ENCODE results near the gene PPP1R9B.

Gene PPP1R9B

GRCh38 chr17:50122945-50123344 lies 27.5 kb downstream of the PPP1R9B start:
- peak; percentile 46 for DNase-seq

DNA sequence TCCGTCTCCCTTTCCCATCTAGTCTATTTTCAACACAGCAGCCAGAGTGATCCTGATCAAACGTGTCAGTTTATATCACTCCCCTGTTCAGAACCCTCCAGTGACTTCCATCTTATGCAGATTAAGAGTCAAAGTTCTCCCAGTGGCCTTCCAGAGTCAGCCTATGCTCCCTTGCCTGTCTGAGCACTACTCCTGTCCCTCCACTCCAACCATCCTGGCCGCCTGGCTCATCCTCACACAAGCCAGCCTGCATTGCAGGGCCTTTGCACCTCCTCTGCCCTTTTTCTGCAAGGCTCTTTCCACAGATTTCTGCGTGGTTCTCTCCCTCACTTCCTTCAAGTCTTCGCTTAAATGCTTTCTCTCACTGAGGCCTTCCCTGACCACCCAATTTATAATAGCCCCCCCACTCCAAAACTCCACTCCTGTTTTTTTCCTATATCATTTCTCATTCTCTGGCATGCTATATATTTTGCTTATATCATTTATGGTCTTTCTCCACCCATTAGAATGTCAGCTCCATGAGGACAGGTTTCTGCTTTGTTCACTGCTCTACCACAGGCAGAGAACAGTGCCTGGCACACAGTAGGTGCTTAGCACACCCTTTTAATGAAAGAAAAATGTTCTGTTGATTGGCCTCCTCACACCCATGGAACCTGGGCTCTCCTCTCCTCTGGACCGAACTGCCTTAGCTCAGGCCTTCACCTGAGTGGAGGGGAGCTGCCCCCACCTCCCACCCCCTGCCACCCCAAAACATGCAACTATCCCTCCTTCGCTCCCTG lies 29.8 kb downstream of the PPP1R9B start:
- DNase-seq: no peak

GRCh38 chr17:50118828-50119218 lies 31.7 kb downstream of the PPP1R9B start:
- DNase-seq: no peak

DNA sequence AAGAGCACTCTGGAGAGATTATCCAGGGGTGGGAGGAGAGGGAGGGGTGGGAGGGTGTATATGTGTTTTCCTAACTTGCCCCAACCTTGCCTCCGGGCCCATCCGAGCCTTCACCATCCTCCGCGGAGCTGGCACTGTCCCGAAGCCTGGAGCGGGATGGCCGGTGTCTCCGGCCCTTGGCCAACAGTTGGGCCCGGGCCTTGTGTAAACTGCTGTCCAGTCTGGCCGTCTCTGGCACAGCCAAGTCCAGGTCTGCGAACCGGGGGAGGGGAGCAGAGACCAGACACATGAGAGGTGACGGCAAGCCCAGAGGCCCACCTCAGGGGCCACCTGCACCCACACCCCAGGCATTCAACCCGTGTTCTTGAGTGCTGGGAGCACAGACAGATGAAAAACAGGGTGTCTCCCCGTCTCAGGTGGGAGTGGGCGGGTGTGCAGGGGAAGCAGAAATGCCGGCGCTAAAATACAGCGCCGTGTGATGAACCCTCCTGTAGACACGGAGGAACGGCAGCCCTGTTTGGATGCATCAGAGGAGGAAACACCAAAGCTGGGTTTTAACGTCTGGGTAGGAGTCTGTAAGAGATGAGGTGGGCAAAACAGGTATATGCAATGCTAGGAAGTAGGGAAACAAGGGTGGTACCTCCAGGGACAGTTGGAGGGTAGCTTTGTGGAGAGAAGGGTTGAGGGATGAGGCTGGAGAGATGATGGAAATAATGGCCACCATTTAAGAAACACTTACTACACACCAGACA lies 32.2 kb downstream of the PPP1R9B start:
- no peak for DNase-seq

GRCh38 chr17:50117202-50118051 lies 33.0 kb downstream of the PPP1R9B start:
- peak; percentile 74 for DNase-seq

DNA sequence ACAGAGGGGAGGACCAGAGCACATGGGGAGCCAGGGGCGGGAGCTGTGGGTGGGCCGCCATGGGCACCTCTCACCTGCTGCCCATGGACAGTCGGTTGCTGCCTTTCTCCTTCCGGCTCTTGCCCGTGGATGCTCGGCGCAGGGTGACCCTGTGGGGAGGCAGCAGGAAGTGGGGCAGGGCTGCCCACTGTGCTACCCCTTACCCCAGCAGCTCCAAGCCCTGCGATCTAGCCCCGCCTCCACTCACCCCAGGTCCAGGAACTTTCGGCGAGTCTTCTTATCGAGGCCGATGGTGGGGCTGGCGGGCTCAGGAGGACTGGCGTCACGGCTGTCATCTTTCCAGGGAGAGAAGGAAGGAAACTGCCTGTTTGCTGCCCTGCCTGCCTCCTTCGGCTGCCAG lies 34.7 kb downstream of the PPP1R9B start:
- no peak for DNase-seq

GRCh38 chr17:50114849-50115357 lies 35.6 kb downstream of the PPP1R9B start:
- peak; percentile 87 for DNase-seq

DNA sequence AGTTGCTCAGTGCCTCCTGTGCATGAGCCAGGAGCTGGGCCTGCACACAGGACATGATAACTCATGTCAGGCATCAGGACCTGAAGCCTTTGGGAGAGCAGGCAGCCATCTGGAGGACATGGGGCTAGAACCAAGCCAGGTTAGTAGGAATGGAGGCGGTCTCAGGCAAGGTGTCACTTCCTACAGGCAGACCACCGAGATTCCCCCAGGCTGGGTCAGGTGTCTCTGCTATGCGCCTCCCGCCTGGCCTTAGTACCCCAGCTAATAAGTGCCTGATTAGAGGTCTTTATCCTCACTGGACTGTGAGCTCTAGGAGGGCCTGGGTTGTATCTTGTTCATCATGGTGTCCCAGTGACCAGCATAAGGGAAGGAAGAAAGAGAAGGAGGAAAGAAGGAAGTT lies 36.1 kb downstream of the PPP1R9B start:
- no peak for DNase-seq

- no peak for DNase-seq
Measured at GRCh38 chr17:50113624-50114320, 36.7 kb downstream of the PPP1R9B start.

DNA sequence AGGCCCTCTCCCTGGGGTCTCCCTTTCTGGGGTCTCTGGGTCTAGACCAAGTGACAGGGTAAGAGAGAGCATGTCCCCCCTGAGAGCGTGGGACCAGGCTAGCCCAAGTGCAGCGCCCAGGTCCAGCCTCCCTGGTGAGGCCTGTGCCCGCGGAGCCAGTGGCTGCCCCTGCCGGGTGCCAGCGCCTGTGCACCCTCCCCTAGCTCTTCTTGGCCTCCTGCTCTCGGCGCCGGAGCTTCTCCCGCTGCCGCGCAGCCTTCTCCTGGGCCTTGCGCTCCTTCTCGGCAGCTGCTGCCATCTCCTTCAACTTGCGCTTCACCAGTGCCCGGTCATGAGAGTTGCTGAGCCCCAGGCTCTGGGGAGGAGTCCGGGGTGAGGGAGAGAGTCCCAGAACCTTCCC lies 37.8 kb downstream of the PPP1R9B start:
- DNase-seq: no peak

DNA sequence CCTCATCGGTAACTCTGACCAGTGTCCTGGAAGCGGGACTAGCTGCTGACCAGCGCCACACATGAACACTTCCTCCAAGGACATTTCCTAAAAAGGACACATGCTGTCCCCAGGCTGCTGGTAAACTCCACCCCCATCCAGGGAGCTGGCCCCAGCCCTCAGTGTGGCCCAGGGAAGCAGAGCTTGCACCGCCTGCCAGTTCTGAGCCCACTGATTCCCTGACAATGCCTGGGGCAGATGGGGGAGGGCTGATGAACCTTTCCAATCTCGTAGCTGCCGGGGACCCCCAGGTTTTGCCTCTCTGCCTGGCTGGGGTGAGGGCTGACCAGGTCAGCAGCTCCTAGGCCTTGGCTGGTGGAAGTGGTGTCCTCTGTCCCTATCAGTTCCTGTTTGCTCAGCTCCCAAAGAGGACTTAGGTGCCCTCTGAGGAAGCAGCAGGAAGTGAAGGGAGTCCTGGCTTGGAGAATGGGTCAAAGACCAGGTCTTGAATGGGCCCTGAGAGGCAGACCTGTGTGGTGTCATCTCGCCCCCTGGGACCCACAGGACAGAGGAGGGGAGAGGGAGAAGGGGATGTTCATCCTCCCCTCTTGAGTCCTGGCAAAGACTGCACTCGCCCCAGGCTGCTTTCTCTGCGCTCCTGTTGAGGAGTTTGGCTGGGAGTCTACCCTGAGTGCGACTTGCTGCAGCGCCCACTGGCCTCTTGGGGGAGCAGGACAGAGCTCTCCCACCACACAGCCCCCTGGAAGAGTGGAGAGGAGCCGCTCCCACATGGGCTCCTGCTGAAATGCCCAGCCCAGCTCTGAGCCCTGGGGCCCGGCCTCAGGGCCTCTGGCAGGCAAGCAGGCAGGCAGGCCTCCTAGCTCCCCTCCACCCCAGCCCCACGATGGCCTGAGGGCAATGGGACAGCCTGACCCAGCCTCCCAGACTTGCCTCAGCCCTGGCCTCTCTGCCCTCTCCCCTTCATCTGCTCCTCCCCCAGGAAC lies 38.5 kb downstream of the PPP1R9B start:
- peak; percentile 81 for DNase-seq

DNA sequence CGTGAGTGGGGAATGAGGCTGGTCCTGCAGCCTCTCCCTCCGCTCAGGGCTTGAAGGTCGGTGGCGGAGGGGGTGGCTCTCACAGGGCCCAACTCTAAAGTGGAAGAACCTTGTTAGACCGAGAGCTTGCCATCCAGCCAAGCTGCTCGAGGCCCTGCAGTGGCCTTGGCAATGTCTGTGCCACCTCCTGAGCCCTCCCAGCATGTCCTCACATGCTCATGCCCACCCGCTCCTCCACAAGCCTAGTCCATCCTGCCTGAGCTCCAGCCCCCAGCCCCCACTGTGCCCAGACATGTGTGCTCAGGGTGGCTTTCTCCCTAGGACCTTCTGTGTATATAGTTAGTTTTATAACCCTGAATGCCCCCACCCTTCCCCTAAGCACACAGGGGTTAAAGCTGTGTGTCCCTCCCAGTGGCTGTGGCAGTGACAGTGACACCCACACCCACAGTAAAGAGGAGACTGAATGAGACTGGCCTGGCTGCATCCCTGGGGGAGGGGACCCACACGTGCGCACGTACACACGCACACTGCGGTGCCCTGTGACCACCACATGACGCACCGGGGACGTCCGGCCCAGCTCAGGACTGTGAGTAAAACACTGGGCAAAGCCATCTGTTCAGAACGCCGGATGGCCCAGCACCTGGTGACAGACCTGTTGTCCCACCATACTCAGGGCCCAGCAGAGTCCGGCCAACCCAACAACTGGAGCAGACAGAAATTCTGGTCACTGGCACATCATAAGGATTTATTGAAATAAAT lies 39.7 kb downstream of the PPP1R9B start:
- no peak for DNase-seq

- no peak for DNase-seq
Measured at GRCh38 chr17:50109785-50110184, 40.7 kb downstream of the PPP1R9B start.

DNA sequence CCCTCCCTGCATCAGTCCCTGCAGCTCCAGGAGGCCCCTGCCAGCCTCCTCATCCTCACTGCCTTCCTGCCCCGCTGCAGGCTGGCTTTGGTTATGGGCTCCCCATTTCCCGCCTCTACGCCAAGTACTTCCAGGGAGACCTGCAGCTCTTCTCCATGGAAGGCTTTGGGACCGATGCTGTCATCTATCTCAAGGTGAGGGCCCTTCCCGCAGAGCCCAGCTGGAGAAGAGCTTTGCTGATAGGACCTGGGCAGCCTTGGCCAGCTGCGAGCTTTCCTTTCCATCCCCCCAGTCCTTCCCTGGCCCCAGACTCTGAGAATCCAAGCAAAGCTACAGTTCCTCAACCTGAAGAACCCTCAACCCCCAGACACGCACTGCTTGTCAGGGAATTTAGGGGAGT lies 41.3 kb downstream of the PPP1R9B start:
- DNase-seq: no peak

DNA sequence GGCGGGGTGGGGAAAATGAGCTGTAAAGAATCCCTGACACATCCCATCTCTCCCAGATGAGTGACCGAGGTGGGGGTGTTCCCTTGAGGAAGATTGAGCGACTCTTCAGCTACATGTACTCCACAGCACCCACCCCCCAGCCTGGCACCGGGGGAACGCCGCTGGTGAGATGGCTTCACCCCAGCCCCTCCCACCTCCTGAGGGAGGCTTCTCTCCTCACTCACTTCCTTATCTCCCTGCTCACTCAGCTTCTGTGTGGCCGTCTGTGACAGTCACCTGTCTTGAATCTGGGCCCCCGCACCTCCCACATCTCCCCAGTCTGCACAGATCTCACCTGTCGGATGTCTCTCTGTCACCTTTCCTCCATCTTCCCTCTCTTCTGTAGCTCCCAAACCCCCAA lies 41.9 kb downstream of the PPP1R9B start:
- DNase-seq: no peak

GRCh38 chr17:50107790-50108414 lies 42.6 kb downstream of the PPP1R9B start:
- DNase-seq: no peak

- no peak for DNase-seq
Measured at GRCh38 chr17:50106393-50107131, 43.9 kb downstream of the PPP1R9B start.

DNA sequence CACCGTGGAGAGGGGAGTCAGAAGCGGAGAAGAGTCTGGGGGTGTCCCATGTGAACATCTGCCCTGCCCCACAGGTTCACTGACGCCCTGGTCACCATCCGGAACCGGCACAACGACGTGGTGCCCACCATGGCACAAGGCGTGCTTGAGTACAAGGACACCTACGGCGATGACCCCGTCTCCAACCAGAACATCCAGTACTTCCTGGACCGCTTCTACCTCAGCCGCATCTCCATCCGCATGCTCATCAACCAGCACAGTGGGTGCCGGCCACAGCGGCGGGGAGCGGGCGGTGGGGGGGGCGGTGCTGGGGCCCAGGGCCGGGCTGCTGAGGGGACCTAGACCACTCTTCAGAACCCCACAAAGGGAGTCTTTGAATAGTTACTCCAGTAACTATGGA lies 44.7 kb downstream of the PPP1R9B start:
- DNase-seq: no peak

DNA sequence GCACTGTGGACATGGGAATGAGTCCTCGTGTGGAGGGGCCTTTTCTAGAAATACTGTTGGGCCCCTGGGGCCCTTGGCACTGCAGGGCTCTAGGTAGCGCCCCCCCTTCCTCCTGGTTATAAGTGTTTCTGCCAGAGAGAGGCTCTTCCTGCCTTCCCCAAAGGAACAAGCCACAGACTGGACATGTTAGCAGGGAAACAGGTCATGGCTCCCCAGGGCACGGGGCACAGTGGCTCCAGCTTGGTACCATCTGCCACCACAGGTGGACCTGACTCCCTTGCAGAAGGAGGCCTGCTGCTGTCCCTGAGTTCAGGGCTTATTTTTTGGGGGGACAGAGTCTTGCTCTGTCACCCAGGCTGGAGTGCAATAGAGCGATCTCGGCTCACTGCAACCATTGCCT lies 46.5 kb downstream of the PPP1R9B start:
- DNase-seq: no peak
